Chondrocyte (in vitro differentiated cells): ENCODE measurements around the gene SMIM10L2A. TPM values are rescaled to one million over a fixed set of nuclear protein-coding genes. Genes with fewer than 3 reads are reported as not detected.
"Not testable (repeated sequence)": the region's sequence is repeated elsewhere in the genome, so short reads cannot be mapped to it uniquely, and the experiment has no call there.

ENCODE experiments used
- DNase-seq: peaks from one replicate; pipeline ENCODE4 v3.0.0; 2021; ENCODE audit warnings: mixed read lengths, low spot score
- H3K27ac Mint-ChIP-seq: one replicate; pipeline ENCODE4 v1.8.0; 2021; ENCODE audit warnings: mild to moderate bottlenecking, moderate library complexity, mixed read lengths; ENCODE audit not compliant: unreplicated experiment
- H3K27me3 Mint-ChIP-seq: 2 replicates; pipeline ENCODE4 v1.8.0; 2021; ENCODE audit warnings: low read depth, mixed read lengths
- H3K36me3 Mint-ChIP-seq: 2 replicates; pipeline ENCODE4 v1.8.0; 2021; ENCODE audit warnings: low read depth, mixed read lengths
- H3K4me1 Mint-ChIP-seq: 2 replicates; pipeline ENCODE4 v1.8.0; 2021; ENCODE audit warnings: low read depth, mild to moderate bottlenecking, mixed read lengths
- H3K4me3 Mint-ChIP-seq: one replicate; pipeline ENCODE4 v1.8.0; 2021; ENCODE audit warnings: mild to moderate bottlenecking, moderate library complexity, mixed read lengths; ENCODE audit not compliant: unreplicated experiment
- H3K9me3 Mint-ChIP-seq: 2 replicates; pipeline ENCODE4 v1.8.0; 2021; ENCODE audit warnings: low read depth, mixed read lengths
- total RNA-seq: library from RNA; stranded (reverse); gene quantifications from 3 replicates; pipeline ENCODE4 v1.2.1, GENCODE V29; 2021
- TF ChIP-seq, protein P1 (sequence below): fragments of 200-600 bp; sonication (generic); IDR thresholded peaks from 2 replicates; pipeline ENCODE4 v1.5.0; 2021; ENCODE audit warnings: antibody characterized with exemption, mild to moderate bottlenecking, moderate library complexity

SMIM10L2A gene
- total RNA-seq, 1 donor from 2014 or later = 0.40 TPM

- TF ChIP-seq, protein P1, sequence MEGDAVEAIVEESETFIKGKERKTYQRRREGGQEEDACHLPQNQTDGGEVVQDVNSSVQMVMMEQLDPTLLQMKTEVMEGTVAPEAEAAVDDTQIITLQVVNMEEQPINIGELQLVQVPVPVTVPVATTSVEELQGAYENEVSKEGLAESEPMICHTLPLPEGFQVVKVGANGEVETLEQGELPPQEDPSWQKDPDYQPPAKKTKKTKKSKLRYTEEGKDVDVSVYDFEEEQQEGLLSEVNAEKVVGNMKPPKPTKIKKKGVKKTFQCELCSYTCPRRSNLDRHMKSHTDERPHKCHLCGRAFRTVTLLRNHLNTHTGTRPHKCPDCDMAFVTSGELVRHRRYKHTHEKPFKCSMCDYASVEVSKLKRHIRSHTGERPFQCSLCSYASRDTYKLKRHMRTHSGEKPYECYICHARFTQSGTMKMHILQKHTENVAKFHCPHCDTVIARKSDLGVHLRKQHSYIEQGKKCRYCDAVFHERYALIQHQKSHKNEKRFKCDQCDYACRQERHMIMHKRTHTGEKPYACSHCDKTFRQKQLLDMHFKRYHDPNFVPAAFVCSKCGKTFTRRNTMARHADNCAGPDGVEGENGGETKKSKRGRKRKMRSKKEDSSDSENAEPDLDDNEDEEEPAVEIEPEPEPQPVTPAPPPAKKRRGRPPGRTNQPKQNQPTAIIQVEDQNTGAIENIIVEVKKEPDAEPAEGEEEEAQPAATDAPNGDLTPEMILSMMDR = no peak
- Mint-ChIP-seq H3K27me3 (peaks cover 3% of the 10 kb centered on the region), H3K4me1 (no peaks in the 10 kb centered on the region), H3K27ac (no peak overlapping the region), H3K9me3 (peaks cover 6% of the 10 kb centered on the region), H3K36me3 (no peaks in the 10 kb centered on the region), H3K4me3 (no peak overlapping the region)
- peak; percentile 85 for DNase-seq
Observed at GRCh38 chrX:135437867-135438733, 16.4 kb downstream of the SMIM10L2A start.

DNA sequence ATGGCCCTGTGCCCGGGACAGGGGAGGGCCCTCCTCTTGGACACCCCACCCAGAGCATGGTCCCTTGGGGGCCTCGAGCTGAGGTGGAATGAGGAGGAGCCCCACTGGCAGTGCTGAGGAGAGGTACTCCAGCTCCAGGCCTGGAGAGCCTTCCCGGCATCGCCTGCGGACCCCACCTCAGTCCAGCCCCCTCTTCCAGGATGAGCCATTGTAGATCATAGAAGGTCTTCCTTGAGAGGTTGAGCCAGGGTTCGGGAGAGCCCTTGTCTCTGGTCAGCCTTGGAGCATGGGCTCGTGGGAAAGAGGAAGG, 16.9 kb downstream of the SMIM10L2A start:
- no peaks in the 10 kb centered on the region for H3K36me3 Mint-ChIP-seq
- no peak overlapping the region for H3K4me3 Mint-ChIP-seq
- TF ChIP-seq, protein P1 = no peak
- no peak for DNase-seq
- no peak overlapping the region for H3K27ac Mint-ChIP-seq
- H3K27me3 Mint-ChIP-seq = peaks cover 3% of the 10 kb centered on the region
- H3K9me3 Mint-ChIP-seq = peaks cover 6% of the 10 kb centered on the region
- no peaks in the 10 kb centered on the region for H3K4me1 Mint-ChIP-seq

- Mint-ChIP-seq H3K4me1 (no peaks in the 10 kb centered on the region), H3K4me3 (no peak overlapping the region), H3K27ac (no peak overlapping the region), H3K27me3 (no peaks in the 10 kb centered on the region), H3K36me3 (no peaks in the 10 kb centered on the region), H3K9me3 (peaks cover 2% of the 10 kb centered on the region)
- TF ChIP-seq, protein P1 = no peak
- DNase-seq = no peak
Observed at GRCh38 chrX:135449637-135450550, 28.1 kb downstream of the SMIM10L2A start.

- no peak for DNase-seq
- no peak overlapping the region for H3K27ac Mint-ChIP-seq
- H3K27me3 Mint-ChIP-seq = no peaks in the 10 kb centered on the region
- H3K9me3 Mint-ChIP-seq = peaks cover 23% of the 10 kb centered on the region
- H3K36me3 Mint-ChIP-seq = no peaks in the 10 kb centered on the region
- no peak overlapping the region for H3K4me3 Mint-ChIP-seq
- TF ChIP-seq, protein P1 = no peak
- no peaks in the 10 kb centered on the region for H3K4me1 Mint-ChIP-seq
Observed at GRCh38 chrX:135453381-135453780, 31.6 kb downstream of the SMIM10L2A start.

GRCh38 chrX:135454816-135455215, 33.1 kb downstream of the SMIM10L2A start:
- Mint-ChIP-seq H3K27ac (no peak overlapping the region), H3K4me1 (no peaks in the 10 kb centered on the region), H3K4me3 (no peak overlapping the region), H3K36me3 (no peaks in the 10 kb centered on the region), H3K9me3 (peaks cover 27% of the 10 kb centered on the region), H3K27me3 (no peaks in the 10 kb centered on the region)
- DNase-seq = no peak
- TF ChIP-seq, protein P1 = no peak

GRCh38 chrX:135461756-135462155, 40.0 kb downstream of the SMIM10L2A start:
- not testable (repeated sequence) for H3K4me1 Mint-ChIP-seq, H3K36me3 Mint-ChIP-seq, H3K4me3 Mint-ChIP-seq, H3K27me3 Mint-ChIP-seq, DNase-seq, H3K27ac Mint-ChIP-seq
- peaks cover 30% of the 10 kb centered on the region for H3K9me3 Mint-ChIP-seq
